Measurements from ENCODE around the gene AKAP13.

The AKAP13 gene

GRCh38 chr15:85388566-85389305 lies 8.3 kb downstream of the AKAP13 start:
- H3K27ac ChIP-seq = no peak overlapping the region
- TF ChIP-seq, protein P1, sequence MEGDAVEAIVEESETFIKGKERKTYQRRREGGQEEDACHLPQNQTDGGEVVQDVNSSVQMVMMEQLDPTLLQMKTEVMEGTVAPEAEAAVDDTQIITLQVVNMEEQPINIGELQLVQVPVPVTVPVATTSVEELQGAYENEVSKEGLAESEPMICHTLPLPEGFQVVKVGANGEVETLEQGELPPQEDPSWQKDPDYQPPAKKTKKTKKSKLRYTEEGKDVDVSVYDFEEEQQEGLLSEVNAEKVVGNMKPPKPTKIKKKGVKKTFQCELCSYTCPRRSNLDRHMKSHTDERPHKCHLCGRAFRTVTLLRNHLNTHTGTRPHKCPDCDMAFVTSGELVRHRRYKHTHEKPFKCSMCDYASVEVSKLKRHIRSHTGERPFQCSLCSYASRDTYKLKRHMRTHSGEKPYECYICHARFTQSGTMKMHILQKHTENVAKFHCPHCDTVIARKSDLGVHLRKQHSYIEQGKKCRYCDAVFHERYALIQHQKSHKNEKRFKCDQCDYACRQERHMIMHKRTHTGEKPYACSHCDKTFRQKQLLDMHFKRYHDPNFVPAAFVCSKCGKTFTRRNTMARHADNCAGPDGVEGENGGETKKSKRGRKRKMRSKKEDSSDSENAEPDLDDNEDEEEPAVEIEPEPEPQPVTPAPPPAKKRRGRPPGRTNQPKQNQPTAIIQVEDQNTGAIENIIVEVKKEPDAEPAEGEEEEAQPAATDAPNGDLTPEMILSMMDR (IDR thresholded peaks at IDR 0.05) = no peak
- no peak for TF ChIP-seq ZFX (IDR thresholded peaks at IDR 0.05; ENCODE audit: borderline replicate concordance)

GRCh38 chr15:85389306-85389650 lies 8.9 kb downstream of the AKAP13 start:
- H3K27ac ChIP-seq = no peak overlapping the region
- no peak for TF ChIP-seq ZFX (IDR thresholded peaks at IDR 0.05; ENCODE audit: borderline replicate concordance)
- TF ChIP-seq, protein P1 (IDR thresholded peaks at IDR 0.05) = no peak

DNA sequence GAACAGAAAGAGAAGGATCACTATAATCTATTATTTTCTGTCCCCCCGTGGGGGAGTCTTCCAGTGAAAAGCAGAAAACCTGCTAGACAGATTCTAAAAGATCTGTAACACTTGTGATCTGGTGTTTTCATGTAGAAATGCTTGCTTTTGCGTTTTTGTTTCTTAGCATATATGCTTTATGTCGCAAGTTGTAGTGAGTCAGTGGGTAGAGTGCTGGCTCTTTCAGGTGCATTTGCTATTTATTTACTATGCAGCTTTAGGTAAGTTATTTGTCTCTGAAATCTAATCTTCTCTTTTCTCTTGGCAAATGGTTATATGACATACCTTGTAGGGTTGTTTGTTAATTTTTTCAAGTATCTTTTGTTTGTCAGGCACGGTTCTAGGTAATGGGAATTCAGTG lies 9.4 kb downstream of the AKAP13 start:
- no peak overlapping the region for H3K27ac ChIP-seq
- no peak for TF ChIP-seq ZFX (IDR thresholded peaks at IDR 0.05; ENCODE audit: borderline replicate concordance)
- TF ChIP-seq, protein P1 (IDR thresholded peaks at IDR 0.05) = no peak

GRCh38 chr15:85393210-85393609 lies 12.8 kb downstream of the AKAP13 start:
- no peak overlapping the region for H3K27ac ChIP-seq
- TF ChIP-seq, protein P1 (IDR thresholded peaks at IDR 0.05) = no peak
- no peak for TF ChIP-seq ZFX (IDR thresholded peaks at IDR 0.05; ENCODE audit: borderline replicate concordance)

DNA sequence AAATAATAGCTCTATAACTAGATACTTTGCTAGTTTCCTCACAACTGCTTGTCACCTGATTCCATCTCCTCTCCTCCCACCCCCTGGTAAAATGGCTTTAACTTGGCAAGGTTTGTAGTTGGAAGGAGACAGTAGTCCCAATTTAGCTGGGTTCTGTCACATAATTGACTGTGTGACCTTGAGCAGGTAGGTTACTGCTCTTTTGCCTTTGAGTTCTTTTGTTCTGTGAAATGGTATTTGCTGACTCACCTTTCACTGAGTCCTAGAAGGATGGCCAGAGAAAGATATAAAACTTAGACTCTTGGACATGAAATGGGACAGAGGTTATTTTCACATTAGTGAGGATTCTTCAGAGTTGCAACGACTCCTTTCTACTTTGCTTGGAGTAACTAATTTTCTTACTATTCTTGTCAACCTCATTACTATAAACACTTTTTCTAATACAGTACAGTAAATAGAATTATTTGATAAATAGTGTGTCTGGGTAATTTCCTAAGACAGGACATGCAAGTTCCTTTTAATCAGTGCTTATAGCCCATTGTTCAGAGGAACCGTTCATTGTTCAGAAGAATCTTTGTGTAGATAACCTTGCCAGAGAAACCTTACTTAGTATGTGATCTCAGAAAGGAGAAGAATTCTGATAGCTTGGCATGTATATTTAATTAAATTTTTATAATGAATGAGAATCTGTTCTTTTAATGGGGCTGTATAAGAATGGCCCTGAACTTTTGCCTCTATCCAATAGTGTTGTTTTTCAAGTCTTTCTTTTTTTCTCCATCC lies 14.3 kb downstream of the AKAP13 start:
- no peak overlapping the region for H3K27ac ChIP-seq
- TF ChIP-seq, protein P1 (IDR thresholded peaks at IDR 0.05) = no peak
- no peak for TF ChIP-seq ZFX (IDR thresholded peaks at IDR 0.05; ENCODE audit: borderline replicate concordance)

- no peak overlapping the region for H3K27ac ChIP-seq
- TF ChIP-seq, protein P1 (IDR thresholded peaks at IDR 0.05) = no peak
- TF ChIP-seq ZFX (IDR thresholded peaks at IDR 0.05; ENCODE audit: borderline replicate concordance) = no peak
Observed at GRCh38 chr15:85396554-85396953, 16.2 kb downstream of the AKAP13 start.

- H3K27ac ChIP-seq = no peak overlapping the region
- TF ChIP-seq ZFX (IDR thresholded peaks at IDR 0.05; ENCODE audit: borderline replicate concordance) = no peak
- TF ChIP-seq, protein P1 (IDR thresholded peaks at IDR 0.05) = no peak
Observed at GRCh38 chr15:85397151-85397550, 16.7 kb downstream of the AKAP13 start.

All from 22Rv1 (cell line).